SIG-M5 treated with dmso at 0.1 percent for 504 hours (cell line): ENCODE data around the gene SGO2.
"Not testable (repeated sequence)": the region's sequence is repeated elsewhere in the genome, so short reads cannot be mapped to it uniquely, and the experiment has no call there.

Experiments
- DNase-seq: peaks from one replicate; lab custom pipeline; 2025; ENCODE audit not compliant: unreplicated experiment; lab: John Stamatoyannopoulos, UW

Gene SGO2

GRCh38 chr2:200620606-200621390, 94.8 kb downstream of the SGO2 start:
- DNase-seq: peak; percentile 14

DNA sequence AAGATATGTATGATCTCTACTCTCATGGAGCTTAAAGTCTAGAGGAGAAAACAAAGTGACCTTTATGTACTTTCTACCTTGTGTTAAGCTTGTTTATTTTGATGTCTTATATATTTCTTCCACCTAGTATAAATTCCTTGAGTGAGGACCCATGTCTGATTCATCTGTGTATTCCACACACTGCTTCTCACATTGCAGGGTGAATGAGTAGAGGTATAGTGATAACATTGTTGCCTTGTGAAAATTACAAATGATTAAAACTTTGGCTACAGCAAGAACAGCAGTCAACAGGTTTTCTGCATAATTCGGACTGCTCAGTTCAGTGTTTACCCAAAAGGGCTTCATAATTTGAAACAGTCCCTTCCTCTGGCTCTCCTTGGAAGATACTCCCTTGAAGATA, 96.1 kb downstream of the SGO2 start:
- no peak for DNase-seq

DNA sequence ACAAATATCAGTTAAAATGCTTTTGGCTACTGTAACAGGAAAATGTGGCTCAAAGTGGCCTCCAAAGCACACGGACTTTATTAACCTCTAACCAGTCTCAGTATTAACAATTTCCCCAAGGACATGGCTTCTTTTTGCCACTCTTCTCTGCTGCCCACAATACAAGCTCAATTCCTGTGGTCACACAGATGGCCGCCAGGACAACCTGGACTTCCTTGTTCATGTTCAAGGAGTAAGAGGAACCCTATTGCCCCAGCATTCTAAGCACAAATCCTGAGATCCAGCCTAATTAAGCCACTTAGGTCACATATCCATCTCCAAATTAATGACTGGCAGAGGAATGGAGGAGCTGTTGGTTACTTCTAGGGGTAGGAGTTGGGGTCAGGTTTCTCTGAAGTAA, 98.0 kb downstream of the SGO2 start:
- no peak for DNase-seq

GRCh38 chr2:200624658-200625057, 98.7 kb downstream of the SGO2 start:
- DNase-seq: no peak

- no peak for DNase-seq
These were observed 99.3 kb downstream of the SGO2 start for GRCh38 chr2:200625282-200625681.

- no peak for DNase-seq
These were observed 100.0 kb downstream of the SGO2 start for GRCh38 chr2:200625958-200626363.

GRCh38 chr2:200627110-200627770, 101.2 kb downstream of the SGO2 start:
- DNase-seq: no peak

DNA sequence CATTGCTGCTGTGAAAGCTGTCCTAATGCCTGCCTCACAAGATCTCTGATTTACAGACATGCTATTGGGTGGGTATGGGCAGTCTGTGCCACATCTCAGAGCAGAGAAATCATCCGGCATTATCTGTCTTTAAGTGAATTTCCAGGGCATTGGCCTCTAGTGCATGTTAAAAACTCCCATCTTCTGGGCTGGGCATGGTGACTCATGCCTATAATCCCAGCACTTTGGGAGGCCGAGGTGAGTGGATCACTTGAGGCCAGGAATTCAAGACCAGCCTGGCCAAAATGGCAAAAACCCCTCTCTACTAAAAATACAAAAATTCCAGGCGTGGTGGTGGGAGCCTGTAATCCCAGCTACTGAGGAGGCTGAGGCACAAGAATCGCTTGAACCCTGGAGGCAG, 102.5 kb downstream of the SGO2 start:
- not testable (repeated sequence) for DNase-seq

GRCh38 chr2:200631287-200631686, 105.3 kb downstream of the SGO2 start:
- no peak for DNase-seq
